Stimulated activated CD8-positive, alpha-beta memory T cell treated with anti-CD3 and anti-CD28 coated beads, Interleukin-12 subunit alpha, Interleukin-12 subunit beta, amount 100 ng/mL, for 4 hours (primary cell): ENCODE results near the gene ARL15.
"Not testable (repeated sequence)": the region's sequence is repeated elsewhere in the genome, so short reads cannot be mapped to it uniquely, and the experiment has no call there.

ENCODE experiments used
- DNase-seq: peaks from one replicate; pipeline ENCODE4 v3.0.0-alpha.2; 2020; ENCODE audit warnings: low read depth

Gene ARL15

DNA sequence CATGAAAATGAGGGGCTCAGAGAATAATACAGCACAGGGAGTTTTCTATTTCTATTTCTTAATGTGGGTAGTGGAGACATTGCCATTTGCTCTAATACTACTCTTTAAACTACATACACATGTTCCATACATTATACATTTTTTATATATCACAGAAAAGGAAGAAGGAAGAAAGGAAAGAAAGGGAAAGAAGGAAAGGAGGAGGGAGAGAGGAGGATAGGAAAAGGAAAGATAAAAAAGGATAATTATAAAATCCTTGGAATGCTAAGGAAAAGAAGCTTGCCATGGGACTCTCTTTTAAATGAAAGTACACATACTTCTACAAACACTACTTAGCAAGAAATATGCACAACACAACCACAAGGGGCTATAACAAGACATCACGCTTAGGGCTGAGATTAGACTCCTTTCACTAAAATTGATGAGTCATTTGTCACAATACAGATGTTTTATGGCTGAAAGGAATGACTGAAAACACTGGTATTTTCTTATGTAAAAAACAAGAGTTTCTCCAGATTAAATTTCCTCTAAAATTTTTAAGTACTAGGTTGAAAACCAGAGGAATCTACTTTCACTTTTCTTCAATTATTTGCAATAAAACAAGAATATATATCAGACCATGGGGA is 219.8 kb downstream of the ARL15 start:
- DNase-seq, result no peak

- no peak for DNase-seq
Observed at GRCh38 chr5:54088081-54088480, 222.3 kb downstream of the ARL15 start.

- DNase-seq, result no peak
Observed at GRCh38 chr5:54087436-54087835, 222.9 kb downstream of the ARL15 start.

DNA sequence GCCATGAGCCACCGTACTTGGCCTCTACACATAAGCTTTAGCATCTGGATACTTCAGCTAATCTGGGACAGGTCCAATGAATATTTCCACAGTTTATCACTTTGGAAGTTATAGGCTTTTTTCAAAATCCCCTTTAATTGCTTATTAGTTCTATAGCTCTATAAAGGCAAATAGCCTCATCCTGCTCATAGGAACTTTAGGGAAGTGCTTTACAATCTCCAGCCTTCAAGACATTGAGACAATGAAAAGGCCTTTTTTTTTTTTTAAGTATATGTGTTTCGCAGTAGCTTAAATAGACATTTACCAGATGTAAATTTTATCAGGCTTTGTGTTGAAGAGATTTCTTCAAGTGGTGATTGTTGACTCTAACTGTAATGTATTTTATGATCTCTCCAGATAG is 224.2 kb downstream of the ARL15 start:
- no peak for DNase-seq

- no peak for DNase-seq
Observed at GRCh38 chr5:54084696-54085095, 225.7 kb downstream of the ARL15 start.

GRCh38 chr5:54083851-54084250 is 226.5 kb downstream of the ARL15 start:
- DNase-seq, result no peak

GRCh38 chr5:54083245-54083644 is 227.1 kb downstream of the ARL15 start:
- no peak for DNase-seq

- no peak for DNase-seq
Observed at GRCh38 chr5:54081415-54081814, 229.0 kb downstream of the ARL15 start.

DNA sequence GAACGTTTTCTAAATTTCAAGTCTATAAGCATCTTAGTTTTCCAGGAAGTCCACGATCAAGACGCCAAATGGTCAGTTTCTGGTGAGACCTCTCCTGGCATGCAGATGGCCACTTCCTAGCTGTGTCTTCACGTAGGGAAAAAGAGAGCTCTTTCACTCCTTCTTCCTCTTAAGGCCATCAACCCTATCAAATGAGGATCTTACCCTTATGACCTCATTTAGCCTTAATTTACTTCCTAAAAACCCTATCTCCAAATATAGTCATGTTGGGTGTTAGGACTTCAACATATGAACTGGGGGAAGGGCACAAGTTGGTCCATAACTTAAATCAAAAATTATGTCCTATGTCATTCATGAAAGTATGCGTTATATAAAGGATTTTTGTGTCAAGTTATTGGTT is 229.5 kb downstream of the ARL15 start:
- no peak for DNase-seq

DNA sequence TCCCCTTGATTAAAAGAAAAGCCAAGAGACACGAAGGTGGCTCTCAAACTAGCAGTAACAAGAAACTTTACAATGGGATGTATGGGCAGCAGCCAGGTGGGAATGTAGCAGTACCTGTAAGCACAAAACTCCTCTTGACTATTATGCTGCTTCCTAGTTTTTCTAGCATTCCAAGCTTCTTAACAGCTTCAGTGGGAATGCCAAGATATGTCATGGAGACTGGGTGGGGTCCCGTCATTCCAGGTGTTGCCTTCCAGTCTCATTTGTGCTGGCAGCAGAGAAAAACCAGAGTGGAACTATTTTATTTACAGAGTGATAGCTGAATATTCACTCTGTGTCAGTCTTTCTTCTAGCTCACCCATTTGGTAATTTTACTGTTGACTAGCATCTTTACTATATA is 236.6 kb downstream of the ARL15 start:
- DNase-seq, result no peak

- no peak for DNase-seq
Observed at GRCh38 chr5:54073131-54073530, 237.2 kb downstream of the ARL15 start.

DNA sequence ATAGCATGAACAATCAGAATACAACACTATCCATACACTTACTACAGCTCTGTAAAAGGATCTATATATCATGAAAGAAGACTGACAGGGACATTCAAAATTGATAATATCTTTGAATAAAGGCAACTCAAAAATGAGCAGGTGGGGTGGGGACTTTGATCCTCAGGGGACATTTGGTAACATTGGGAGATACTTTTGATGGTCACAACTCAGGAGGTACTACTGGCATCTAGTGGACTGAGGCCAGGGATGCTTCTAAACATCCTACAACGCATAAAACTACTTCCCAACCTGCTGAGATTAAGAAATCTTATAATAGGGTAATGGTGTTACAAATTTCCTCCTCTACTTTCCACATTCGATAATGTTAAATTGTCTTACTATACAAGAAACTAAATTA is 243.9 kb downstream of the ARL15 start:
- DNase-seq, result no peak

DNA sequence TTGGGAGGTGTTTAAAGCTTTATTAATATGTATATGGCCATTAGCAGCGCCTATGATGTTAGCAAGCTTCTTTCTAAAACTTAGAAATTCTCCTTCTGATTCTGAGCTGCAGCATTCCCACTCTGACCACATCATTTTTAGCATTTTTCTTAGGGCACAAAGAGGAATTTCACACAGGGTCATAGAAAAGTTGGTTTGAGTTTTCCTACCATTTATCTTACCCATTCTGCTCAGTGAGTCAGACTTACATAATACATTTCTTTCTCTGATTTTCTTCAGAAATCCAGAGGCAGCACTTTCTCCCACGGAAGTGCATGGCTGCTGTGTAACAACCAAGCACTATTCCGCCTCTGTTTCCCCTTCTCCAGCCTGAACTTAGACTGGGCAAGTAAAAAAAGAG is 246.6 kb downstream of the ARL15 start:
- DNase-seq, result no peak

- no peak for DNase-seq
Observed at GRCh38 chr5:54062958-54063357, 247.4 kb downstream of the ARL15 start.

- not testable (repeated sequence) for DNase-seq
Observed at GRCh38 chr5:54060919-54061318, 249.5 kb downstream of the ARL15 start.

DNA sequence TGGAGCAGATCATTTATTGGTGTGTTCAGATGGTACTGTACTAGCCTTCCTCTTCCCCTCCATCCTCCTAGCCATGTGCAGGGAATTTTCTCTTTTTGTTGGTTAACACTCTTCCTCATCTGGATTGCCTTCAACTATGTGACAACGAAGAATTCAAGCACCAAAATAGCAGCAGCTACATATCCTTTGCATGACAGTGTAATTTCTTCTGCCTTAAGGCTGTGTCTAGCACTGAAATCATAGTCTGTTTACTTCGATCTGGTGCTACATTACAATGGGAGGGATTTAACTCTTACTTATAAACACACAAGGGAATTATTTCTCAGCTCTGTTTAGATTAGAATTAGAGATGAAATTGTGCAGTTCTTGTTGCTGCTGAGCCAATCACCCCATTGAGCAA is 260.4 kb downstream of the ARL15 start:
- no peak for DNase-seq

DNA sequence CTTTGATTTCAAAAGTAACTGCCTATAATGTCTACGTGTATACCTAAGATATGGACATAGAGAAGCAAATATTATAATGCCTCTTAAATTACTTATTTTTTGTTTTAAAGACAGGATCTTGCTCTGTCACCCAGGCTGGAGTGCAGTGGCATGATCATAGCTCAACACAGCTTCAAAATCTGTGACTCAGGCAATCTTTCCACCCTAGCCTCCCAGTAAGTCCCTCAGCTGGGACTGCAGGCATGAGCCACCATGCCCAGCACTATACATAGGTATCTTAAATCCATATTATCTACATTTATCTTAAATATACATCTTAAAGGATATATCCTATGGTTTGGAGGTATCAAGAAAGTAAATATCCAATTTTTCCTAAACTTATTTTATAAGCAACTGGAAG is 261.2 kb downstream of the ARL15 start:
- DNase-seq, result no peak

- no peak for DNase-seq
Observed at GRCh38 chr5:54045077-54045792, 265.1 kb downstream of the ARL15 start.

DNA sequence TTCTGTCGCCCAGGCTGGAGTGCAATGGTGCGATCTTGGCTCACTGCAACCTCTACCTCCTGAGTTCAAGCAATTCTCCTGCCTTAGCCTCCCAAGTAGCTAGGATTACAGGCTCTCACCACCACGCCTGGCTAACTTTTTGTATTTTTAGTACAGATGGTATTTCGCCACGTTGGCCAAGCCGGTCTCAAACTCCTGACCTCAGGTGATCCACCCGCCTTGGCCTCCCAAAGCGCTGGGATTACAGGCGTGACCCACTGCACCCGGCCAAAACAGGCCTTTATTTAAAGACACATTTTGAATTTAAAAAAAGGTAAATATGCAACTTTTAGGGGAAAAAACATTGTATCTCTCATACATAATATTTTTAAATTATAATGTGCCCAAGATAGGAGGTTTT is 266.1 kb downstream of the ARL15 start:
- DNase-seq, result not testable (repeated sequence)

DNA sequence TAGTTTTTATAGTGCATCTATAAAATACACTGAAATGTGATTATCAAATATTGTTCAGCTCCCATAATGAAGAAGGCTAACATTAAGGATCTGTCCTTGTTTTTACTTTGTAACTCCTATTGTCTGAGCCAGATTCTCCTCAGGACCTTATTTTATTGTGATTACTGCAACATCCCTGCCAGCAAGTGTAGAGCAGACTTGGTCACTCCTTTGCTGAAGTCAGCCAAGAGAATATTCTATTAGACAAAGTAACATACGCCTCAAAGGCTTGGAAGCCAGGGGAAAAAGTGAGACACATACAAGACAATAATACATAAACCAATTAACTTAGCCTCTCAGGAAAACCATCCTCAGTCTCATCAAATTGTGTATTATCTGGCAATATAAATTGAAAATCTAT is 269.6 kb downstream of the ARL15 start:
- no peak for DNase-seq

GRCh38 chr5:54040018-54040417 is 270.4 kb downstream of the ARL15 start:
- DNase-seq, result no peak

GRCh38 chr5:54037205-54037604 is 273.2 kb downstream of the ARL15 start:
- no peak for DNase-seq

DNA sequence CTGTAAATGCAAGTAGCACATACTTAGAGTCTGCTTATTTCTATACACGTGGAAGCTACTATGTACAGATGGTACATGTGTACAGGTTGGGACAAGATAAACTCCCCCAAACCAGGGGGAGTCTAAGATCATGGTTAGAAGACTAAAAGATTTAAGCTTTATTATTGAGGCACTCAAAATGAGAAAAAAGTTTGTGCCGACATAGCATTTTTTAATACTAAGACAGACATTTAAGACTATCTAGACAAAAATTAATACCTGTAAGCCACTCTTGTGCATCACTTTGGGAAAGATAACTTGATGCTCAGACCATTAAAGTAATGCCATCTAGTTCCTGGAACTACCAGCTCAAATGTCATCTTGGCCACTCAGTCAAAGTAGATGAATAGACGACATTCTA is 279.4 kb downstream of the ARL15 start:
- no peak for DNase-seq

GRCh38 chr5:54024466-54024865 is 285.9 kb downstream of the ARL15 start:
- no peak for DNase-seq
